NCI-H1417 treated with DMSO at 0.1 percent for 48 hours (cell line): ENCODE measurements around the gene NUP93.

ENCODE experiments used
- DNase-seq: peaks from one replicate; lab custom pipeline; 2025; lab: John Stamatoyannopoulos, UW

The NUP93 gene

DNA sequence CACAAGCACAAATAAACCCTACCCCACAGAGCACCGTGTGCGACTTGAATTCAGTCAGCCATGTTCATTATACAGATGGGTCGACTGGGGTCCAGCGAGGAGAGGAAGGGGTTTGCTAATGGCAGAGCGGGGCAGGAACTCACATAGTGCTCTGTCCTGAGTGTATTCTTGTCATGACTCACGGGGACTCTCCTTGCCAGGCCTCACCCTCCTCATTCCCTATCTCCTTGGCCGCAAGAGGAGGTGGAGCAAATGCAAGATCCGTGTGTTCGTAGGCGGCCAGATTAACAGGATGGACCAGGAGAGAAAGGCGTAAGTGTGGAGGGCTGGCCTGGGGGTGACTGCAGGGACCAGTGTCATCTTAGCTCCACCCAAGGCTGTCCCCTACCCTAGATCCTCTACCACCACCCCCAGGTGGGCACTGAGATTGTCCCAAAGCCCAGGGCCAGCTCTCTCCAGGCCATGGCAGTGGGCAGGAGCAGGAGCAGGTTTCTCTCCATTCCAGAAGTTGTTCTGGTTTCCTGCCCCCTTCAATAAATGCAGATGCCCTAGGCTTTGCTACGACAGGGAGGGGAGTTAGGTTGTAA, 164.5 kb downstream of the NUP93 start:
- DNase-seq = no peak

DNA sequence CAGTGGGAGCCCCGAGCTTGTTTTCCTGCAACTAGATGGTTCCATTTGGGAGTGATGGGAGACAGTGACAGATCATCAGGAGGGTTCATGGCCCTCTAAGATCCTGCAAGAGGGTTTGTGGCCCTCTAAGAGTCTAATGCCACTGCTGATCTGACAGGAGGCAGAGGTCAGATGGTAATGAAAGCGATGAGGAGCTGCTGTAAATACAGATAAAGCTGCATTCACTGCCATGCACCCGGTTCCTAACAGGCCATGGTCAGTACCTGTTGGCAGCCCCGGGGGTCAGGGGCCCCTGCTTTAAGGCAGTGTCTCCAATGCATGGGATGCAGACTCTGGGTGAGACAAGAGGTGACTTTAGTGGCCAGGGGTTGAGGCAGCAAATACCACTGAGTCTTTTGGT, 165.9 kb downstream of the NUP93 start:
- DNase-seq = no peak

- DNase-seq = no peak
These were observed 166.3 kb downstream of the NUP93 start for GRCh38 chr16:56896244-56896643.

- DNase-seq = no peak
These were observed 167.3 kb downstream of the NUP93 start for GRCh38 chr16:56897026-56897799.

DNA sequence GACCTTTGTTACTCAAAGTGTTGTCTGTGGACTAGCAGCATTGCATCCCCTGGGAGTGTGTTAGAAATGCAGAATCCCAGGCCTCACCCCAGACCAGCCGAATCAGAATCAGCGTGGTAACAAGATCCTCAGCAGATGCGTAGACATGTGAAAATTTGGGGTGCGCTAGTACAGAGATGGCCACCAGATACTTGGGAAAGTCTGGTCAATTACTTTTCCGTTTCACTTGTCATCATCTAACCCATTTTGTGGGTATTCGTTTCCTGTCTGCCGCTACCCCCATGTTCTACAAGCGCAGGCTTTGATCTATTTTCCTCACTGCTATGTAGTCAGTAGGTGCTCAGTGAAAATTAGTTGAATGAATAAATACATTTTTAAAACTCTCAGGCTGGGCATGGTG, 168.9 kb downstream of the NUP93 start:
- DNase-seq = no peak
